ENCODE data around the gene CLEC16A.

CLEC16A gene

GRCh38 chr16:11224894-11225676 is 280.7 kb downstream of the CLEC16A start:
- H3K4me3 ChIP-seq (ENCODE audit: low read depth, low read length): no peak overlapping the region
- no peak for TF ChIP-seq CTCF (conservative IDR thresholded peaks at IDR 0.05; ENCODE audit: low read depth, low read length)
- peak; percentile 41 for DNase-seq (ENCODE audit: low read depth)

- DNase-seq (ENCODE audit: low read depth): no peak
- no peak for TF ChIP-seq CTCF (conservative IDR thresholded peaks at IDR 0.05; ENCODE audit: low read depth, low read length)
- H3K4me3 ChIP-seq (ENCODE audit: low read depth, low read length): no peak overlapping the region
Measured at GRCh38 chr16:11225677-11226549, 281.5 kb downstream of the CLEC16A start.

GRCh38 chr16:11229432-11229831 is 285.1 kb downstream of the CLEC16A start:
- DNase-seq (ENCODE audit: low read depth): no peak
- TF ChIP-seq CTCF (conservative IDR thresholded peaks at IDR 0.05; ENCODE audit: low read depth, low read length): no peak
- no peak overlapping the region for H3K4me3 ChIP-seq (ENCODE audit: low read depth, low read length)

- no peak for DNase-seq (ENCODE audit: low read depth)
- TF ChIP-seq CTCF (conservative IDR thresholded peaks at IDR 0.05; ENCODE audit: low read depth, low read length): no peak
- H3K4me3 ChIP-seq (ENCODE audit: low read depth, low read length): no peak overlapping the region
Measured at GRCh38 chr16:11229906-11230305, 285.5 kb downstream of the CLEC16A start.

- DNase-seq (ENCODE audit: low read depth): no peak
- TF ChIP-seq CTCF (conservative IDR thresholded peaks at IDR 0.05; ENCODE audit: low read depth, low read length): no peak
- no peak overlapping the region for H3K4me3 ChIP-seq (ENCODE audit: low read depth, low read length)
Measured at GRCh38 chr16:11231367-11231970, 287.1 kb downstream of the CLEC16A start.
